ACC112 (cell line): ENCODE data around the gene MSL3B.

Source experiments
- H2AFZ ChIP-seq: fragments of 200-600 bp; sonication (generic); one replicate; pipeline ENCODE4 v1.6.0; 2017; ENCODE audit warnings: antibody characterized with exemption, low read length; ENCODE audit not compliant: unreplicated experiment
- H3K27ac ChIP-seq: fragments of 200-600 bp; sonication (generic); 2 replicates; pipeline ENCODE4 v1.5.1; 2014; ENCODE audit warnings: low read depth, mild to moderate bottlenecking, antibody characterized with exemption, low read length, moderate library complexity
- H3K27me3 ChIP-seq: fragments of 200-600 bp; sonication (generic); 2 replicates; pipeline ENCODE4 v1.6.1; 2014; ENCODE audit warnings: mild to moderate bottlenecking, antibody characterized with exemption, low read length, moderate library complexity, mixed read lengths; ENCODE audit not compliant: insufficient read depth
- H3K36me3 ChIP-seq: fragments of 200-600 bp; sonication (generic); 2 replicates; pipeline ENCODE4 v1.6.1; 2016; ENCODE audit warnings: mild to moderate bottlenecking, antibody characterized with exemption, low read length, moderate library complexity, mixed read lengths; ENCODE audit not compliant: insufficient read depth
- H3K4me1 ChIP-seq: fragments of 200-600 bp; sonication (generic); one replicate; pipeline ENCODE4 v1.6.1; 2016; ENCODE audit warnings: low read length, mixed read lengths; ENCODE audit not compliant: insufficient read depth, unreplicated experiment, control insufficient read depth
- H3K4me3 ChIP-seq: fragments of 200-600 bp; sonication (generic); 2 replicates; pipeline ENCODE4 v1.5.1; 2014; ENCODE audit warnings: mild to moderate bottlenecking, low read depth, low read length
- H3K79me2 ChIP-seq: fragments of 200-600 bp; sonication (generic); one replicate; pipeline ENCODE4 v1.6.0; 2016; ENCODE audit warnings: low read length; ENCODE audit not compliant: control insufficient read depth, unreplicated experiment, insufficient read depth

MSL3B gene

GRCh38 chr2:233822781-233823730, 45.1 kb downstream of the MSL3B start:
- Histone ChIP-seq H3K4me1 (no peaks in the 10 kb centered on the region), H2AFZ (no peak overlapping the region), H3K36me3 (no peaks in the 10 kb centered on the region), H3K79me2 (no peaks in the 10 kb centered on the region), H3K4me3 (no peak overlapping the region), H3K27me3 (no peaks in the 10 kb centered on the region; the same call in 1 of the 2 replicates), H3K27ac (no peak overlapping the region)

GRCh38 chr2:233822101-233822771, 46.0 kb downstream of the MSL3B start:
- Histone ChIP-seq H2AFZ (no peak overlapping the region), H3K27ac (no peak overlapping the region), H3K79me2 (no peaks in the 10 kb centered on the region), H3K4me3 (no peak overlapping the region), H3K4me1 (peaks cover 1% of the 10 kb centered on the region), H3K27me3 (no peaks in the 10 kb centered on the region; the same call in 1 of the 2 replicates), H3K36me3 (no peaks in the 10 kb centered on the region)

DNA sequence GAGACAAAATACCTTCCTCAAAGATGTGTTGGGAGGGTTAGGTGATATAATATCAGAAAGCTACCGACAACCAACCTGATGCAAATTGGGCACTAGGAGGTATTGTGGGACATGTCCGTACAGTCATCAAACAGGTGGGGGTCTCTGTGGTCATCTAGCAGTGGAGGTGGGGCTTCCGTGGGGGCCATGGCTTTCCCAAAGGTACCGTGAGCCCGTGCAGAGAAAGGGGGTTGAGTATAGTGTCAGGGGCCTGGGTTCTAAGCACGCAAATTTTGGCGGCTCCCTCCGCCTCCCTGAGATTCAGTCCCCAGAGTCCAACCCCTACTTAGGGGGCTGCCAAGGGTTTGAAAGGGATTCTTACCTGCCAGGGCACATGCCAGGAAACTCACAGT, 46.5 kb downstream of the MSL3B start:
- Histone ChIP-seq H2AFZ (no peak overlapping the region), H3K4me3 (no peak overlapping the region), H3K36me3 (no peaks in the 10 kb centered on the region), H3K27ac (no peak overlapping the region), H3K27me3 (no peaks in the 10 kb centered on the region; the same call in 1 of the 2 replicates), H3K4me1 (peaks cover 4% of the 10 kb centered on the region), H3K79me2 (no peaks in the 10 kb centered on the region)

- H3K27me3 ChIP-seq, result no peaks in the 10 kb centered on the region; the same call in 1 of the 2 replicates
Measured at GRCh38 chr2:233821196-233821595, 47.0 kb downstream of the MSL3B start.

GRCh38 chr2:233820774-233821105, 47.4 kb downstream of the MSL3B start:
- H3K27me3 ChIP-seq, result no peaks in the 10 kb centered on the region; the same call in 1 of the 2 replicates
- H2AFZ ChIP-seq, result no peak overlapping the region
- no peak overlapping the region for H3K4me3 ChIP-seq
- H3K79me2 ChIP-seq, result no peaks in the 10 kb centered on the region
- peaks cover 4% of the 10 kb centered on the region for H3K4me1 ChIP-seq
- H3K27ac ChIP-seq, result no peak overlapping the region
- no peaks in the 10 kb centered on the region for H3K36me3 ChIP-seq

More at GRCh38 chr2:233821196-233821595, 47.0 kb downstream of the MSL3B start:
- Histone ChIP-seq H3K4me3 (no peak overlapping the region), H2AFZ (no peak overlapping the region), H3K27ac (no peak overlapping the region), H3K36me3 (no peaks in the 10 kb centered on the region), H3K79me2 (no peaks in the 10 kb centered on the region), H3K4me1 (peaks cover 4% of the 10 kb centered on the region)

DNA sequence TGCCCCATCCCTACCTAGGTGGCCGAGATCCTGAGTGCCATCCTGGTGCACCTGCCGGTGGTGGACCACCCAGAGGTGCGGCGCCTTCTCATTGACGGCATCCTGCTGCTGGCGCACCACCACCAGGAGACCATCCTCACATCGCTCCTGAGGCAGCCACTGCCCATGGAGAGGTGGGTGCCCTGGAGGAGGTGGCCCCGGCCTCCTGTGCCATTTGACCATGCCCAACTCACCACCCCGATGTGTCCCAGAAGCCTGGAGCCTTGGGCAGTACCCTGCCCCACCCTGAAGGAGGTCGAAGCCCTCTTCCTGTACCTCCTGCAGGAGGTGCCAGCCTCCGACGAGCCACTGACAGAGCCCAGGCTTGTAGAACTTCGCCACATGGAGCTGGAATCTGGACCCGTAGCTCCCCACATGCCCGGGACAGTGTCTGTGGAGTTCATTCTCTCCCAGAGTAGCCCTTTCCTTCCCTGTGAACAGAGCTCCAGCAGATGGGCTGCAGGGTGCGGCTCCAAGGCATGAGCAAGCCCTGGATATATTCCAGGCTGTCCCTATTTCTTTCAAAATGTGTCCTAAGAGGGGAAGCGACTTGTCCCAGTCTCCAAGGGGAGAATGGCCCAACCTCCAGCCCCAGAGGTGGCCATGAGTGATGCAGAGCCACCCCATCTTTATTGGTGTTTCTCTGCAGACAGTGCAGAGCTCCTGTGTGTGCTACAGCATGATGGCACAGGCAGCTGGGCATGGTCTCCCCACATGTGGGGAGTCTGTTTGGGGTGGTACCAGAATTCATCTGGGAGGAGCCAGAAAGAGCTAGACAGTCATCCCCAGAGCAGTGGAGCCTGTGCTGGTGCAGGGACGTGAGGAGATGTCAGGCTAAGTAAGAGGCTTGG, 48.1 kb downstream of the MSL3B start:
- H3K27ac ChIP-seq, result no peak overlapping the region
- H3K27me3 ChIP-seq, result no peaks in the 10 kb centered on the region; the same call in 1 of the 2 replicates
- peaks cover 4% of the 10 kb centered on the region for H3K4me1 ChIP-seq
- no peak overlapping the region for H2AFZ ChIP-seq
- H3K36me3 ChIP-seq, result no peaks in the 10 kb centered on the region
- no peaks in the 10 kb centered on the region for H3K79me2 ChIP-seq
- H3K4me3 ChIP-seq, result no peak overlapping the region

GRCh38 chr2:233818639-233819621, 49.3 kb downstream of the MSL3B start:
- no peaks in the 10 kb centered on the region for H3K79me2 ChIP-seq
- peaks cover 4% of the 10 kb centered on the region for H3K4me1 ChIP-seq
- no peak overlapping the region for H3K27ac ChIP-seq

GRCh38 chr2:233817995-233818638, 50.1 kb downstream of the MSL3B start:
- Histone ChIP-seq H3K27ac (no peak overlapping the region), H3K27me3 (peaks cover 2% of the 10 kb centered on the region; the same call in 1 of the 2 replicates), H2AFZ (no peak overlapping the region), H3K36me3 (no peaks in the 10 kb centered on the region), H3K4me3 (no peak overlapping the region), H3K4me1 (peaks cover 4% of the 10 kb centered on the region), H3K79me2 (no peaks in the 10 kb centered on the region)

More at GRCh38 chr2:233818639-233819621, 49.3 kb downstream of the MSL3B start:
- Histone ChIP-seq H2AFZ (no peak overlapping the region), H3K27me3 (no peaks in the 10 kb centered on the region; the same call in 1 of the 2 replicates), H3K4me3 (no peak overlapping the region), H3K36me3 (no peaks in the 10 kb centered on the region)

DNA sequence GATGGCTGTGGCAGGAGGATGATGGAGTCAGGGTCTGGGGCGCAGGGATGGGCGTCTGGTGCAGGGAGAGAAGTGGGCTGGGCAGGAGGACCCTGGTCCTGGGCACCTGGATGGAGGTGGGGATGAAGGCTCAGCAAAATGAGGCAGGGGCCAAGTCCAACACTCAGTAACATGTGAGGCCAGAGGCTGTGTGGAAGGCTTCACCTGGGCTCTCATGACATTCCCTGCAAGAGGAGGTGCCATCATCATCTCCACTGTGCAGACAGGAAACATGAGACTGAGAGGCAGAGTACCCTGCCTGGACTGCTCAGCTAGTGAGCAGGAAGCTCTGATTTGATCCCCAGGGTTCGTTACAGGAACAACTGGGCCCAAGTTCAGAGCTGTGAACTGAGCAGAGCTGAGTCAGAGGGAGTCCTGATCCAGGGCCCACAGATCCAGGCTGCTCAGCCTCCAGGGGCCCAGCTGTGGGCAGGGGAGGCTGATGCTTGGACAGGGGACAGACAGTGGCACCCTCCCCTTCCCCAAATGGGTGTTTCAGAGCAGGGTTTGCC, 50.8 kb downstream of the MSL3B start:
- Histone ChIP-seq H3K27ac (no peak overlapping the region), H3K4me3 (no peak overlapping the region), H3K36me3 (no peaks in the 10 kb centered on the region), H3K79me2 (no peaks in the 10 kb centered on the region), H2AFZ (no peak overlapping the region), H3K4me1 (peaks cover 4% of the 10 kb centered on the region), H3K27me3 (peaks cover 9% of the 10 kb centered on the region; the same call in 1 of the 2 replicates)
